ENCODE results near the gene NPPA.

The NPPA gene

DNA sequence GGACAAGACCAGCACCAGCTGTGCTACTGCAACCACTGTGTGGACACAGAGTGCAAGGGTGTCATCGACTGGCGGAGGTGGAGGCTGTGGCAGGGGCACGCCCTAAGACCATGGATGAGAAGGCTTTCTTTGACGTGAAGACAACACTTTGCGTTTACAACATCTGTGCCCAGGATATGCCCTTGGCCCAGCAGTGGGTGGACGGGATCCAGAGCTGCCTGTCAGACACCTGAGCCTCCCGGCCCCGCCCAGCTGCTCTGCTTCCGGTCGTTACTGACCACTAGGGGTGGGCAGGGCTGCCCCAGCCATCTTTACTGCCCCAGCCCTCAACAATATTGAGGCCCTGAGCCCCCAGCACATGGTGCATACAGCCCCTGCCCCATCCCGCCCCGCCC lies 32.6 kb upstream of the NPPA start:
- Mint-ChIP-seq H3K4me3 (no peak overlapping the region), H3K27ac (no peak overlapping the region), H3K4me1 (ENCODE audit: low read depth) (peaks cover 9% of the 10 kb centered on the region), H3K36me3 (ENCODE audit: low read depth) (no peaks in the 10 kb centered on the region), H3K9me3 (no peaks in the 10 kb centered on the region), H3K27me3 (peaks cover 9% of the 10 kb centered on the region)
- intact Hi-C loops (cut with micrococcal nuclease) = no loop called here

DNA sequence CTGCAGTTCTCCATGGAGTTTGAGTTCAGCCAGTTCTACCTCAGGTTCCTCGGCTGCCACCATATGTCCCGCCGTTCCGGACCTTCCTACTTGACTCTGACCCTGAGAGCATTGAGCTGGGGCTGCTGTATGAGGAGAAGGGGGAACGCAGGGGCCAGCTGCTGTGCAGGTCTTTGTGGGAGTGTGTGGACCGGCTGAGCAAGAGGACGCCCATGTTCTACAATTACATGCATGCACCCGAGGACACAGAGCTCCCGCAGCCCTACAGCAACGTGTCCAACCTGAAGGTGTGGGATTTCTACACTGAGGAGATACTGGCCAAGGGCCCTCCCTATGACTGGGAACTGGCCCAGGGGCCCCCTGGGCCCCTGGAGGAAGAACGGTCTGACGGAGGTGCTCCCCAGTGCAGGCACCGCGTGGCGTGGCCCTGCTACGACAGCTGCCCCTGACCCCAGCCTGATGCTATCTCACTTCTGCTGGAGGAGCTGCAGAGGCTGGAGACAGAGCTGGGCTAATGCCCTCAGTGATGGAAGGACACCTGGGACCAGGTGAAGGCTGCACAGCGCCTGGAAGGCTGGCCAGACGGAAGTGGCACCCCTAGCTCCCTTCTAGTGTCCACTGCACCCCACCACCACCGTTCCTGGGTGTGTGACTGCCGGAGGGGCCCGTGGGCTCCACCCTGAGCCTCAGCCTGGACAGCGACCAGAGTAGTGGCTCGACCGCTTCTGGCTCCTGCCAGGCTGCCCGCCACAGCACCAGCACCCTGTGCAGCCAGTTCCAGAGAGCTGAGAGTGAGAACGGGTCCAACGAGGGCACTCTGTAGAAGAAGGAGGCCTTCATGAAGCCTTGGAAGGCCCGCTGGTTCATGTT lies 32.0 kb upstream of the NPPA start:
- H3K9me3 Mint-ChIP-seq = no peaks in the 10 kb centered on the region
- H3K4me1 Mint-ChIP-seq (ENCODE audit: low read depth) = peaks cover 9% of the 10 kb centered on the region
- no peak overlapping the region for H3K27ac Mint-ChIP-seq
- no peaks in the 10 kb centered on the region for H3K36me3 Mint-ChIP-seq (ENCODE audit: low read depth)
- no peak overlapping the region for H3K4me3 Mint-ChIP-seq
- intact Hi-C loops (cut with micrococcal nuclease) = no loop called here
- peaks cover 9% of the 10 kb centered on the region for H3K27me3 Mint-ChIP-seq

DNA sequence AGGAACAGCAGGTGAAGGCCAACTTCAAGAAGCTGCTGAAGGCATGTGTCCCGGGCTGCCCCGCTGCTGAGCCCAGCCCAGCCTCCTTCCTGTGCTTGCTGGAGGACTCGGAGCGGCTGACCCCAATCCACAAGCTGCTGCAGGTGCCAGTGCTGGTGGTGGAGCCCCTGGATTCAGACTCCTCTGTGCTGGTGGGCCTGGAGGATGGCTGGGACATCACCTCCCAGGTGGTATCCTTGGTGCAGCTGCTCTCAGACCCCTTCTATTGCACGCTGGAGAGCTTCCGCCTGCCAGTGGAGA lies 31.3 kb upstream of the NPPA start:
- Mint-ChIP-seq H3K27ac (no peak overlapping the region), H3K9me3 (no peaks in the 10 kb centered on the region), H3K4me1 (ENCODE audit: low read depth) (peaks cover 9% of the 10 kb centered on the region), H3K4me3 (no peak overlapping the region), H3K27me3 (peaks cover 9% of the 10 kb centered on the region), H3K36me3 (ENCODE audit: low read depth) (no peaks in the 10 kb centered on the region)
- intact Hi-C loops (cut with micrococcal nuclease) = no loop called here

DNA sequence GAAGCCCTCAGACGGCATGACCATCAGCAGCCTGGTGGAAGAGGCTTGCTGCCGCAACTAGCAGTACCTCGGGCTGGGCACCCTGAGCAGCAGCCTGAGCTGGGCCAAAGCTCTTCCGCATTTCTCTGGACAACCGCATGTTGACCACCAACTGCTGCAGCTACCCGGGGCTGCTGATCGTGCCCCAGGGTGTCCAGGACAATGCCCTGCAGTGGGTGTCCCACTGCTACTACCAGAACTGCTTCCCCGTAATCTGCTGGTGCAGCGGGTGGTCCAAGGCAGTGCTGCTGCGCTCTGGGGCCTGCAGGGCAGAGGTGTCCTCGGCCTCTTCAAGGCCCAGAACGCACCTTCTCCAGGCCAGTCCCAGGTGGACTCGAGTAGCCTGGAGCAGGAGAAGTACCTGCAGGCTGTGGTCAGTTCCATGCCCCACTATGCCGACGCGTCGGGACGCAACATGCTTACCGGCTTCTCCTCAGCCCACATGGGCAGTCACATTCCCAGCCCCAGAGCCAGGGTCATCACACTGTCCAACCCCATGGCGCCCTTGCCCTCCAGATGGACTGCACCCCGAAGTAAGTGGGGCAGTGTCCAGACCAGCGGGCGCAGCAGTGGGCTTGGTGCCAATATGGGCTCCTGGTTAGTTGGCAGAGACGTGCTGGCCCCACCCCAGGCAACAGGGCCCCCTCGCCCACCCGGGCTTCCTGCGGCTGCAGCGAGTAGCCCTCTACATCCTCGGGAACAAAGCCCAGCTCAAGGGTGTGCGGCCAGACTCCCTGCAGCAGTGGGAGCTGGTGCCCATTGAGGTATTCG lies 30.7 kb upstream of the NPPA start:
- no peaks in the 10 kb centered on the region for H3K9me3 Mint-ChIP-seq
- H3K4me3 Mint-ChIP-seq = no peak overlapping the region
- H3K27me3 Mint-ChIP-seq = peaks cover 9% of the 10 kb centered on the region
- intact Hi-C loops (cut with micrococcal nuclease) = no loop called here
- no peak overlapping the region for H3K27ac Mint-ChIP-seq
- no peaks in the 10 kb centered on the region for H3K36me3 Mint-ChIP-seq (ENCODE audit: low read depth)
- peaks cover 7% of the 10 kb centered on the region for H3K4me1 Mint-ChIP-seq (ENCODE audit: low read depth)

DNA sequence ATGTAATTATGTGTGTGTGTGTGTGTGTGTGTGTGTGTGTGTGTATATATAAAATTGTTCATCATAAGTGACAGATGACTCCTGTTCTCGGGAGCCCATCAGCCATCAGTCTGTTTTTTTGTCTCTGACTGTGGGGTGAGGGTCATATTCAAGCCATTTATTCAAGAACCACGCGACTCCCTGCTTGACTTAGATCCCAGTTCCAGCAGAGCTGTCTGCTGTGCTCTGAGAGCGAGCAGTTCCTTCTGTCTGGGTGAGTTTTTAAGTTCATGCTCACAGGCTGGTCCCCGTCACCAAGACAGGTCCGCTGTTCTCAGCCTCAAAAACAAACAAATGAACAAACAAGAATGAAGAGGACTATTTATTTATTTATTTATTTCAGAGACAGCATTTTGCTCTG lies 29.5 kb upstream of the NPPA start:
- H3K4me1 Mint-ChIP-seq (ENCODE audit: low read depth) = no peaks in the 10 kb centered on the region
- H3K27me3 Mint-ChIP-seq = peaks cover 13% of the 10 kb centered on the region
- H3K9me3 Mint-ChIP-seq = no peaks in the 10 kb centered on the region
- H3K4me3 Mint-ChIP-seq = no peak overlapping the region
- intact Hi-C loops (cut with micrococcal nuclease) = no loop called here
- no peak overlapping the region for H3K27ac Mint-ChIP-seq
- no peaks in the 10 kb centered on the region for H3K36me3 Mint-ChIP-seq (ENCODE audit: low read depth)

DNA sequence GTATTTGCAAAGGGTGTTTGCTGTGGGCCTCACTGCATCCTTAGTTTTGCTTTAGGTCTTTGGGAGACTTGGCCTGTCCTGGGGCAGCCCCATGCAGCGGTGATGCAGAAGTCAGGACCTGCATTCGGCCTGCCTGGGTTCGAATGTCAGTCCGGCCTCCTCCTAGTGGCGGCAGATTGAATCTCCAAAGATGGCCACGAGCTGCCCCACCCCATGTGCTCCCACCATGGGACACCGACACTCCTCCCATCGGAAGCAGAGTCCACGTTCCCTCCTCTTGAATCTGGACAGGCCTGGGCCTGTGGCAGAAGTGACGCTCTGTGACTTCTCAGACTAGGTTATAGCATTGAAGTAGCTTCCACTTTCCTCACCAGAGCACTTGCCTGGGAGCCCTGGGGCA lies 27.5 kb upstream of the NPPA start:
- Mint-ChIP-seq H3K27ac (no peak overlapping the region), H3K9me3 (no peaks in the 10 kb centered on the region), H3K36me3 (ENCODE audit: low read depth) (no peaks in the 10 kb centered on the region), H3K4me3 (no peak overlapping the region), H3K4me1 (ENCODE audit: low read depth) (no peaks in the 10 kb centered on the region), H3K27me3 (peaks cover 19% of the 10 kb centered on the region)
- intact Hi-C loops (cut with micrococcal nuclease) = no loop called here

DNA sequence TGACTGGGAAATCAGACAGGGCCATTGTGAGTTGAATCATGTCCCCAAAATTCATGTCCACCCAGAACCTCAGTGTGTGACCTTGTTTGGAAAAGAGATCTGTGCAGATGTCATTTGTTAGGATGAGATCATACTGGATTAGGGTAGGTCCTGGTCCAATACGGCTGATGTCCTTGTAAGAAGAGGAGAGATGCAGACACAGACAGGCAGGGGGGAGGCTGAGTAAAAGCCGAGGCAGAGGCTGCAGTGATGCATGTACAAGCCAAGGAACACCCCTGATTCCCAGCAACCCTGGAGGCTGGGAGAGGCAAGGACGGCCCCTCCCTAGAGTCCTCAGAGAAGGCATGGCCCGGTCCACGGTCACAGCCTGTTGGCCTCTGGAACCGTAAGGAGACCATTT lies 27.0 kb upstream of the NPPA start:
- intact Hi-C loops (cut with micrococcal nuclease) = no loop called here
- H3K27me3 Mint-ChIP-seq = peaks cover 19% of the 10 kb centered on the region
- no peaks in the 10 kb centered on the region for H3K36me3 Mint-ChIP-seq (ENCODE audit: low read depth)
- H3K4me3 Mint-ChIP-seq = no peak overlapping the region
- H3K9me3 Mint-ChIP-seq = no peaks in the 10 kb centered on the region
- no peak overlapping the region for H3K27ac Mint-ChIP-seq
- H3K4me1 Mint-ChIP-seq (ENCODE audit: low read depth) = no peaks in the 10 kb centered on the region

DNA sequence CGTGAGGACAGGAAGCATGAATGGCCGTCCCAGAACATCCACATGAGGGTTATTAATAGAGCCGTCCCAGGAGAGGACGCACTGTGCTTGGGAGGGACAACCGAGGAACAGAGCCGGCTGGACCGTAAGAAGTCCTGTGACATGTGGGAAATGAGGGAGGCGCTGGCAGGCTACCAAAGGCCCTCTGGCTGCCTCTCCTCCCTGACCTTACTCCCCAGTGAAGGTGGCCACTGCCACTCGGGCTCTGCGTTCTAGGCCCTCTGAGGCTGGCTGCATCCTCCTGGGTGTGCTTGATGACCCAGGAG lies 26.6 kb upstream of the NPPA start:
- Mint-ChIP-seq H3K9me3 (no peaks in the 10 kb centered on the region), H3K4me3 (no peak overlapping the region), H3K36me3 (ENCODE audit: low read depth) (no peaks in the 10 kb centered on the region), H3K4me1 (ENCODE audit: low read depth) (no peaks in the 10 kb centered on the region), H3K27ac (no peak overlapping the region), H3K27me3 (peaks cover 23% of the 10 kb centered on the region)
- intact Hi-C loops (cut with micrococcal nuclease) = no loop called here

DNA sequence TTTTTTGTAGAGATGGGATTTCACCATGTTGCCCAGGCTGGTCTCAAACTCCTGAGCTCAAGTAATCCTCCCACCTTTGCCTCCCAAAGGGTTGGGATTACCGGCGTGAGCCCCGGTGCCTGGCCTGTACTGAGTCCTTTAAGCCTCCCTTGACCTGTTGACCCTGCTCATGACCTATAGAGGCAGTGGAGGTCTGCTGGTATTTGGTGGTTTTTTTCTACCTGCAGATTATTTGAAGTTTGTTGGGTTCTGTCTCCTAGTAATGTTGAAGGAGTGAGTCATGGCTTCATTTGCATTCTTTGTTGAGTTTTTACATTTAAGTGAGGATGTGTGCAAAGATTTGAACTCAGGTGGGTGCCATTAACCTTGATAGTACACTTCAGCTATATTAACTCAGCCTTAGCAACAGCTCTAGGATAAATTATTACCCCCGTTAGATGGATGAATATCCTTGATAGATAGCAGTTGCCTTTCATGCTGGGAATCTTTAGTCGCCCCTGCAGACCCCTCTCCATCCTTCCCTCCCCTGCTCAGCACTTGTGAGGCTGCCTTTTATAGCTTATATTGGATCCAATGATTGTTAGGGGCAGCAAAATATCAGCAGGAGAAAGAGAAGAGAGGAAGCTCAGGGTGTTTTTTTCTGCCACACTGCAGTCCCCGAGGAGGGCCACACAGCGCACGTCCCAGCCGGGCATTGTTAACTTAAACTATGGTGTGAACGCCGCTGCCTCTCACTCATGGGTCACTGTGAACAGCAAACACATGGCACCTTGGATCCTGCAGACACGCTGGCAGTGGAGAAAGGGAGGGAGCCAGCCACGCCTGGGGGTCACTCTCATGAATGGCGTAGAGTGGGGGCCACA lies 26.0 kb upstream of the NPPA start:
- H3K27ac Mint-ChIP-seq = no peak overlapping the region
- peaks cover 24% of the 10 kb centered on the region for H3K27me3 Mint-ChIP-seq
- H3K9me3 Mint-ChIP-seq = no peaks in the 10 kb centered on the region
- no peak overlapping the region for H3K4me3 Mint-ChIP-seq
- intact Hi-C loops (cut with micrococcal nuclease) = no loop called here
- no peaks in the 10 kb centered on the region for H3K36me3 Mint-ChIP-seq (ENCODE audit: low read depth)
- H3K4me1 Mint-ChIP-seq (ENCODE audit: low read depth) = no peaks in the 10 kb centered on the region

DNA sequence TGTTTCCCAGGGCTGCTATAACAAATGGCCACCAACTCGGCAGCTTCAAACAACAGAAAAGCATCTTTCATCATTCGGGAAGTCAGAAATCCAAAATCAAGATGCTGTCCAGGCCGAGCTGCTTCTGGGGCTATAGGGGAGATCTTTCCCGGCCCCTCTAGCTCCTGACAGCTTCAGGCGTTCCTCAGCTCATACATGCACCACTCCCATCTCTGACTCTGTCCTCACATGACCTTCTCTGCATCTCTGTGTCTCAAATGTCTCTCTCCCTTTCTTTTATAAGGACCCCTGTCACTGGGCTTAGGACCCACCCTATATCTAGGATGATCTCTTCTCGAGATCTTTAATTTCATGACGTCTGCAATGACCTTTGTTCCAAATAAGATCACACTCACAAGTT lies 25.0 kb upstream of the NPPA start:
- Mint-ChIP-seq H3K27ac (no peak overlapping the region), H3K27me3 (peaks cover 24% of the 10 kb centered on the region), H3K4me1 (ENCODE audit: low read depth) (no peaks in the 10 kb centered on the region), H3K4me3 (no peak overlapping the region), H3K36me3 (ENCODE audit: low read depth) (no peaks in the 10 kb centered on the region), H3K9me3 (no peaks in the 10 kb centered on the region)
- intact Hi-C loops (cut with micrococcal nuclease) = no loop called here

DNA sequence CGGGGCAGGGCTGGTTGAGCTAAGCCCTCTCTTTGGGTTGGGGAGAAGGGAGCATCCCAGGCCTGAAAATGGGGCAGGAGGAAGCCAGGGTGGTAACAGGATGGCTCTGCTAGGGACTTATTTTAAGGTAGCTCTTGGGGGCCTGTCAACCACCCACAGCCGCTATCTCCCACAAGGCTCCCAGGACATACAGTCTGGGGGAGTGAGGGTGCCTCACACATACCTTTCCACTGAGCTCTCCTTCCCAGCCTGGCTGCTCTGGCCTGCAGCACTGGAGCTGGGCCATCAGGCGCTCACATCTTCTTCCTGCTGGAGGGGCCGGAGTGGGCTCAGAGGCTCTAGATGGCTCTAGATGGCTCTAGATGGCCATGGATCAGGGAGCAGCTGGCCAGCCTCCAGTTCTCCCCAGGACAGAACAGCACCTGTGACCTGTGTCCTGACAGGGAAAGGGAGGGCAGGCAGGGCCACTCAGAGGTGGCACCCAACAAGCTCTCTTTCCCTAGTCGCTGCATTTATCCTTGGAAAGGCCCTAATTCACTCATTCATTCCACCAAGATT lies 22.1 kb upstream of the NPPA start:
- Mint-ChIP-seq H3K36me3 (ENCODE audit: low read depth) (no peaks in the 10 kb centered on the region), H3K9me3 (no peaks in the 10 kb centered on the region), H3K4me3 (no peak overlapping the region), H3K4me1 (ENCODE audit: low read depth) (no peaks in the 10 kb centered on the region), H3K27ac (no peak overlapping the region), H3K27me3 (peaks cover 22% of the 10 kb centered on the region)
- intact Hi-C loops (cut with micrococcal nuclease) = no loop called here

DNA sequence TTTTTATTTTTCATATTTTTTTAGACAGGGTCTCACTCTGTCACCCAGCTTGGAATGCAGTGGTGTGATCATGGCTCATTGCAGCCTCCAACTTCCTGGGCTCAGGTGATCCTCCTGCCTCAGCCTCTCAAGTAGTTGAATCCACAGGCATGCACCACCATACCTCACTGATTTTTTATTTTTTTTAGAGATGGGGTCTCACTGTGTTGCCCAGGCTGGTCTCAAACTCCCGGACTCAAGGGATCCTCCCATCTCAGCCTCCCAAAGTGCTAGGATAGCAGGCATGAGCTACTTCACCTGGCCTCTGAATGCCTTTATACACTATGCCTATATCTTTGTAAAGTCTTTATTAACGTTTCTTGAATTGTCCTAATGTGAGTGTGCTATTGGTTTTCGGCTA lies 21.5 kb upstream of the NPPA start:
- Mint-ChIP-seq H3K27ac (no peak overlapping the region), H3K9me3 (no peaks in the 10 kb centered on the region), H3K27me3 (peaks cover 24% of the 10 kb centered on the region), H3K4me3 (no peak overlapping the region), H3K36me3 (ENCODE audit: low read depth) (no peaks in the 10 kb centered on the region), H3K4me1 (ENCODE audit: low read depth) (no peaks in the 10 kb centered on the region)
- intact Hi-C loops (cut with micrococcal nuclease) = no loop called here

DNA sequence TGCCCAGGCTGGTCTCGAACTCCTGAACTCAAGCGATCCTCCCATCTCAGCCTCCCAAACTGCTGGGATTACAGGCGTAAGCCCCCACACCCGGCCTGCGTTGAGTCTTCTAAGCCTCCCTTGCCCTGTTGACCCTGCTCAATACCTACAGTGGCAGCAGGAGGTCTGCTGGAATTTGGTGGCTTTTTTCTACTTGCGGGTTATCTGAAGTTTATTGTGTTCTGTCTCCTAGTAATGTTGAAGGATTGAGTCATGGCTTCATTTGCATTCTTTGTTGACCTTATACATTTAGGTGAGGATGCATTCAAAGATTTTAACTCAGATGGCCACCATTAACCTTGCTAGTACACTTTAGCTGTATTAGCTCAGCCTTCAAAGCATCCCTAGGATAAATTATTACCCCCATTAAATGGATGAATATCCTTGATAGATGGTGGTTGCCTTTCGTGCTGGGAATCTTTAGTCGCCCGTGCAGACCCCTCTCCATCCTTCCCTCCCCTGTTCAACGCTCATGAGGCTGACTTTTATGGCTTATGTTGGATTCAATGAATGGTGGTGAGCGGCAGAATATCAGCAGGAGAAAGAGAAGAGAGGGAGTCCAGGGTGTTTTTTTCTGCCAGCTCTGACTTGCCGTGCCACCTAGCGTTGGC lies 20.9 kb upstream of the NPPA start:
- intact Hi-C loops (cut with micrococcal nuclease) = no loop called here
- H3K27ac Mint-ChIP-seq = no peak overlapping the region
- H3K27me3 Mint-ChIP-seq = peaks cover 24% of the 10 kb centered on the region
- H3K9me3 Mint-ChIP-seq = no peaks in the 10 kb centered on the region
- no peak overlapping the region for H3K4me3 Mint-ChIP-seq
- H3K4me1 Mint-ChIP-seq (ENCODE audit: low read depth) = no peaks in the 10 kb centered on the region
- no peaks in the 10 kb centered on the region for H3K36me3 Mint-ChIP-seq (ENCODE audit: low read depth)

Data from dendritic cell treated with granulocyte-macrophage colony-stimulating factor and Interleukin-4, amounts not matched to agents 40 ng/mL and 50 ng/mL, for 4 days (primary cell).